22Rv1 (cell line): ENCODE measurements around the gene RNF217.

Experiments
- H3K27ac ChIP-seq: fragments of 450-650 bp; 2 replicates; pipeline ENCODE4 v1.5.1; 2017
- ZFX ChIP-seq: fragments of 450-650 bp; IDR thresholded peaks from 2 replicates; pipeline ENCODE4 v1.6.1; 2017; ENCODE audit warnings: antibody characterized with exemption, borderline replicate concordance
- TF ChIP-seq, protein P1 (sequence below): fragments of 450-650 bp; IDR thresholded peaks from 2 replicates; pipeline ENCODE4 v1.5.1; 2017; ENCODE audit warnings: mild to moderate bottlenecking

The RNF217 gene

DNA sequence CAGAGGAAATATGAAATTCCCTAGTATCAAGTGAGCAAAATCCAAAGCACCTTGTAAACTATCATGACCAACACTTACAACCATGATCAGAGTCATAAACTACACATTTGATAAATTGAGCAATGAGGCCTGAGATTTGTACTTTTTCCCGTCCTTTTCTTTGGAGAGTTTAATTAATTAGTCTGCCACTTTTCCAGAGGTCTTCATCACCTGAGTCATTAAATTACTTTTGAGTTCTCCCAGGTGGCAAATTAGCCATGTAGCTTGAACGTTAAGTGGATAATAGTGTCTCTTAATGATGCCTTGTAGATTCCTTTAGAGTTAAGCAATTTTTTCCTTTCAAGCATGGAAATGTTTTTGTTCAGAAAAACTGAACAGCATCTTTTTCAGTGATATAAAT, 75.6 kb downstream of the RNF217 start:
- TF ChIP-seq ZFX: no peak
- TF ChIP-seq, protein P1, sequence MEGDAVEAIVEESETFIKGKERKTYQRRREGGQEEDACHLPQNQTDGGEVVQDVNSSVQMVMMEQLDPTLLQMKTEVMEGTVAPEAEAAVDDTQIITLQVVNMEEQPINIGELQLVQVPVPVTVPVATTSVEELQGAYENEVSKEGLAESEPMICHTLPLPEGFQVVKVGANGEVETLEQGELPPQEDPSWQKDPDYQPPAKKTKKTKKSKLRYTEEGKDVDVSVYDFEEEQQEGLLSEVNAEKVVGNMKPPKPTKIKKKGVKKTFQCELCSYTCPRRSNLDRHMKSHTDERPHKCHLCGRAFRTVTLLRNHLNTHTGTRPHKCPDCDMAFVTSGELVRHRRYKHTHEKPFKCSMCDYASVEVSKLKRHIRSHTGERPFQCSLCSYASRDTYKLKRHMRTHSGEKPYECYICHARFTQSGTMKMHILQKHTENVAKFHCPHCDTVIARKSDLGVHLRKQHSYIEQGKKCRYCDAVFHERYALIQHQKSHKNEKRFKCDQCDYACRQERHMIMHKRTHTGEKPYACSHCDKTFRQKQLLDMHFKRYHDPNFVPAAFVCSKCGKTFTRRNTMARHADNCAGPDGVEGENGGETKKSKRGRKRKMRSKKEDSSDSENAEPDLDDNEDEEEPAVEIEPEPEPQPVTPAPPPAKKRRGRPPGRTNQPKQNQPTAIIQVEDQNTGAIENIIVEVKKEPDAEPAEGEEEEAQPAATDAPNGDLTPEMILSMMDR: no peak

DNA sequence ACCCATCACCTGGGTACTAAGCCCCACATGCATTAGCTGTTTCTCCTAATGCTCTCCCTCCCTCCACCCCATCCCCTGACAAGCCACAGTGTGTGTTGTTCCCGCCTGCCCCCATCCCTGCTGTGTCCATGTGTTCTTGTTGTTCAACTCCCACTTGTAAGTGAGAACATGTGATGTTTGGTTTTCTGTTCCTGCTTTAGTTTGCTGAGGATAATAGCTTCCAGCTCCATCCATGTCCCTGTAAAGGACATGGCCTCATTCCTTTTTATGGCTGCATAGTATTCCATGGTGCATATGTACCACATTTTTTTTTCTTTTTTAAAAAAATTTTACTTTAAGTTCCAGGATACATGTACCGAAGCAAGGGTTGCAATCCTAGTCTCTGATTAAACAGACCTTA, 76.7 kb downstream of the RNF217 start:
- TF ChIP-seq, protein P1: no peak
- TF ChIP-seq ZFX: no peak
- H3K27ac ChIP-seq: no peak overlapping the region

More for the DNA sequence above, 75.6 kb downstream of the RNF217 start:
- no peak overlapping the region for H3K27ac ChIP-seq

DNA sequence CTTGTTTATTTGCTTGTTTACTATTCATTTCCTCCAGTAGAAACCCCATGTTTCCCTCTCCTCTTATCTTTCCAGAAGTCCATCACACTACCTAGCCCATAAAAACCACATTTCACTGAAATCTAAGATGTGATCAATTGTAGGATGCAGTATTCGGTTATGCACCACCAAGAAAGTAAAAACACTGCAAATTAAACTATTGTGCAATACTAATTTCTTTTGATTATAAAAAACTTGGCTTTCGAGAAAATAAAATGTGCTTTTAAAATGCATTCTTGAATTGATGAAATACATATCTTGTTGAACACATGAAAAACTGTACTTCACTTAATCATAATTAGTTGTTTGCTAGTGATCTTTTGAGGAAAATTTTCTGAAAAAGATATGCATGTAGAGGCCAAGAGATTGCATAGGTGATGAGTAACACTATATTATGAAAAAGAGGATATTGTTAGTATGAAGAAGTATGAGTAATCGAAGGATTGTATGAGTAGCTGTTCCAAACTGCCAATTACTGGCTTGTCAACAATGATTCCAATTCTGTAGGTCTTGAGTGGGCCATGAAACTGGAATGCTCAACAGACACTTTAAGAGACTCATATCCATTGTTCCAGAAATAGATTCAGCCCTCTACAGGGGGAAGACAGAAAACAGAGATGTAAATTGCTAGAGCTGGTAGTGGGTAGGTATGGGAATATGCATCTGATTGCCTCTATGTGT, 79.7 kb downstream of the RNF217 start:
- no peak overlapping the region for H3K27ac ChIP-seq
- TF ChIP-seq, protein P1: no peak
- TF ChIP-seq ZFX: no peak

DNA sequence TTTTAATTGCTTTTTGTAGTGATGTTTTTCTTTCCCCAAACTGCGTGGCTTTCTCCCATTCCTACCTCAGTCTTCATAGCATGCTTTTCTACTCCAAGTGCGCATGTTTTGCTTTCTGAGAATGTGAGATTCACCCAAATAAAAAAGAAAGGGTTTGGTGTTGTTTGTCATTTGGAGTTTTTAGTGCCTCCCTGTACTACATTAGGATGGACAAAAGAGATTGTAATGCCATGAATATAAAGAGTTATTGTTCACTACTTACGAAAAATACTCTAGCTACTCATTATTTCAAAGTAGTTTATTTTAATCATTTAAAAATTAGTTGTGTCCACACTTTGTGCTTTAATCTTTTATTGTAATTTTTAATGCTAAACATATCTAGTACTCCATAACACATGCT, 81.8 kb downstream of the RNF217 start:
- H3K27ac ChIP-seq: no peak overlapping the region
- TF ChIP-seq ZFX: no peak
- TF ChIP-seq, protein P1: no peak

DNA sequence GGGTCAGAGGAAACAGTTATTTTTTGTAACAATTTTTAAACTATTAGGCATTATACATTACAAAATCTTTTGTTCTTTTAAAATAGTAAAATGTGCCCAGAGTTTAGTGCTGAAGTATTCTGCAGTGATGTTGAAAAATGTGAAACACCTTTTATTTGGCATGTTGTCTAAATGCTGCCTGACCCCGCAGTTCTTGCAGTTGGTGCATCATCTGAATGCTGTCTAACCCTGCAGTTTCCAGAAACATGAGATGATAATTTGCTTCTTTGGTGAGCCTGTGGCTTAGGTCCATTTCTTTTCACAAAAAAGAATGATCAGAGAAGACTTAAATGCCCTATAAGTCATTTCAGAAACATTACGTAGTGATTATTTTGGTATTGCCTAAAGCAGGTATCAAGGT, 82.4 kb downstream of the RNF217 start:
- no peak overlapping the region for H3K27ac ChIP-seq
- TF ChIP-seq, protein P1: no peak
- no peak for TF ChIP-seq ZFX

DNA sequence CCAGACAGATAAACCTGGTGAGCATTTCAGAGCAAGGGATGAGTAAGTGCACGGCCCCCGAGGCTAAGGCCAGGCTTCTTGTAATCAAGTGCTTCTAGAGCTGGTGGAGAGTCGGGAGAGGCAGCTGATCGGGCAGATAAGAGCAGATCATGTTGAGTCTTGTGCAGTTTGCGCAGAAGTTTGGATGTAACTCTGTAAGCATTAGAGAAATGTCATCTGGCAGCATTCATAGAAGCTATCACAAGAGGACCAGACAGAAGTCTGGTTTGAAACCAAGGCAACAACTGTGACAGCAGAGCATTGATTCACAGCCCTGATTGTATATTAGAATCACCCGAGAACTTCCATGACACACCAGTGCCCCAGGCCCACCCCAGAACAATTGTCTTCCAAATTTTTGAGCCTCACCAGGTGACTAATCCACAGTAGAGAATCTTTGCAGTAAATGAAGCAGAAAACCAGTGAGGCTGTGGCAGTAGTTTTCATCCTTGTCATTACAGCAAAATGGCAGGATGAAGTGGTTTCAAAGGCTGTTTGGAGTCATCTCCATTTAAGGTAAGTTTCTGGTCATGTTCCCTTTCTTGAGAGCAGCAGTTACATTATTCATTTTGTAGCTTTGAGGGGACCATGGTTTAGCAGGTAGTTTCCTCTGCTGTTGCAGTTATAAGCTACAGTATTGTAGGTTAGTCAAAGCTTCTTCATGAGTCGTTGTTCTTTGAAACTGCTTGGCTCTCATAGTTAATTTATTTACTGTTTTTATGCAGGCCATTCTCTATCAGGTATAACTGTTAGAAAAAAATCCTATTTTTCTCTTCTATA, 84.1 kb downstream of the RNF217 start:
- TF ChIP-seq, protein P1: no peak
- TF ChIP-seq ZFX: no peak
- no peak overlapping the region for H3K27ac ChIP-seq

DNA sequence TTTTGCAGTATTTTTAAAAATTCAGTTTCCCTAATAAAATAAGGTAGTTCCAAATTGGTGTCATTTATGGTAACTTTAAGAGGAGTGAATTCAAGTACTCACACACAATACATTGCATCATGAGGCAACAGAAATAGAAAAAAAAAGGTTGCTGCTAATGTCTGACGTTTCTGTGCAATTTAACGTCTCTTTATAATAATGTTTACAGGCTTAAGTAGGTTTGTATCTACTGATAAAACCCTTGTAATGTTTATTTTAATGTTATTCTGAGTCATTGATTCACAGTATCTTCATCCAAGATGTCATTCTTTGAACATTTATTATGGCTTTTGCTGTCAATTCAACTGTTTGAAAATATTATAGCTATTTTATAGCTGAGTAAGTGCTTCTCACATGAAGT, 86.0 kb downstream of the RNF217 start:
- no peak overlapping the region for H3K27ac ChIP-seq
- TF ChIP-seq, protein P1: no peak
- TF ChIP-seq ZFX: no peak
